GM21423 (cell line): ENCODE measurements around the gene TBC1D5.

Experiments
- ATAC-seq: cut with Tn5 transposase; IDR thresholded peaks from one replicate; pipeline ENCODE4 v1.9.1; 2021; ENCODE audit warnings: mild to moderate bottlenecking, moderate library complexity; ENCODE audit not compliant: unreplicated experiment

The TBC1D5 gene

DNA sequence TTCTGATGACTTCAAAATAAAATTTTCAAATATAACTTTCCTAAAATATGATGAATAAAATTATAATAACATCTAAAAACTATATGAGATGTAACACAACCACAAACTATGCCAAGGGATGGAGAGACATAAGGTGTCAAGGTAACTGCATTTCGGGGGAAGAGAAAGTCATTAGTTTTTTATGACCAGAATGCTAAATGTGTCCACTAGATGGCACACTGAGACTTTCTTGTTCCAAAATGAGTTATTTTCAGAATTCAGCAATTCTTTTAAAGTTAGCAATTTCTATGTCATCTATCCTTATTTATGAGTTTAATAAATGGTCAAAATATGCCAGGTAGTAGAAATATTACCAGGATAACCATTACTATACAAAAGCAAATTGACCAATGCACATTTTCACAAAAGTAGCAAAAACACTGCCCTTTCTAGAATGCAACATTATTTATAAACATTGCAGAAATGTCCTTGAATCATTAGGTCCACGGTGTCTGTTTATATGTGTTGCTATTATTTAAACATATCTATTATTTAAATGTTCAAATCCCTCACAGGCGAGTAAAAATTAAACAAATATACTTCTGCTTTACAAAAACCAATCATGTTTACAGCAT is 483.5 kb downstream of the TBC1D5 start:
- no peak for ATAC-seq

DNA sequence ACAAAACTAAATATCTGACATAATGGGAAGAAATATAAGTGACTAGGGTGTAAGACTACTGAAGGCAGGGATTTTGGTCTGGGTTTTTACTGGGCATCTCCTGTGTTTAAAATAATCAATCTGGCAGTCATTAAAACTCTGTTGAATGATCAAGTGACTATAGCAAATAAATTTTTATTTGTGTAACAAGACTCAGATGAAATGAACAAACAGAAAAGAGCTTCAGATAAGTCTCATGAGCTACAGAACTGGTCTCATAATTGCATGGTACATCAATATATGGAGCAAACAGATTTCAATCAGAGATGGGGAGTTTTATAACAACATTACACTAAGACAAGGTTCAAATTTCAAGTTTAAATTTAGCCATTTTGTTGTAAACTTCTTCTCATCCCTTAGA is 485.2 kb downstream of the TBC1D5 start:
- no peak for ATAC-seq

DNA sequence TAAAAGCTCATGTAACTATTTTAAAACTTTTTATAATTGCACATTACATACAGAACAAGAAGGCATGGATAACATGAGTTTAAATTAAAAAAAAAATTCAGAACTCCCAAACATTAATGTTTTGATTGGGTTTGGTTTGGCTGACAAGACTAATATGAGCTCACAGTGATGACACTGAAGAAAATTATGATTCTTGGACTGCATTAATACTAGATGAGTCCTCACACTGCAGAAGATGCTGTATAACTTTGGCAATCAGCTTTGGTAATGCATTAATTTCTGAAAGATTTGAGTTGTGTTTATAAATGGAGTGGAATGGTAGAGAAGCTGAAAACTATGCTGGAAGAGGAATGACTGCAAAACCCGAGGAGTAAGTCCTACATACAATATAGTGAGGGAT is 498.8 kb downstream of the TBC1D5 start:
- no peak for ATAC-seq

DNA sequence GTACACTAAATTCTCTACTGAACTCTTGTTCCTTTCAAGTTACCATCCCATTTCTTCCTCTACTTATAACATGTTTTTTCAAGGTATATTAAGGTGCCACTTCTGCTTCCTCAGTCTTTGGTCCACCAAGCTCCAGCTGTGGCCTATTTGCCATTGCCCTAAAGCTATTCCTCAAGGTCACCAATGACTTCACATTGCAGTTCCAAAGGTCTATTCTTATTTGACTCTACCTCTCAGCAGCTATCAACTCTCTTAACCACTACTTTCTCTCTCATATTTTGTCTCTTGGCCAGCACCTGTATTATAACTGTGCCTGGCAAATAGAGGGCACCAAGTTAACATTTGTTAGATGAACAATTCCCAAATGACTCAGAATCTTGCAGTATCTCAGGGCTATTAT is 503.0 kb downstream of the TBC1D5 start:
- no peak for ATAC-seq

DNA sequence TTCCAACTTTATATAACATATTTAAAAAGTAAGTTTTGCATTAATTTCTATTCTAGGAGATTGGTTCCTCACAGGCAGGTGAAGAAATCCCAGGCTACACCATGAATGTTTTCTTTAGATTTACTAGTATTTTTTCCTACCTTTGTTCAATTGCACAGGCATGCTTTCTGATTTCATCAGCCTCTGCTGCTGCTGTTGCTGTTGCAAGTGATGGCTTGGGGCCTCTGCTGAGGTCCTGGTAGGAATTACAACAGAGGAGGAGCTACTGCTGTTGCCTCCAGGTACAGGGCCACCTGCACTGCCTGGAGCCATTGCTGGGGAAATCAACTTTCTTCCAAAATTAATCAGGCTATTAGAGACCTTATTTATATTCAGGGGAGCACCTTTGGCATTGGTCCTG is 504.4 kb downstream of the TBC1D5 start:
- ATAC-seq: no peak

DNA sequence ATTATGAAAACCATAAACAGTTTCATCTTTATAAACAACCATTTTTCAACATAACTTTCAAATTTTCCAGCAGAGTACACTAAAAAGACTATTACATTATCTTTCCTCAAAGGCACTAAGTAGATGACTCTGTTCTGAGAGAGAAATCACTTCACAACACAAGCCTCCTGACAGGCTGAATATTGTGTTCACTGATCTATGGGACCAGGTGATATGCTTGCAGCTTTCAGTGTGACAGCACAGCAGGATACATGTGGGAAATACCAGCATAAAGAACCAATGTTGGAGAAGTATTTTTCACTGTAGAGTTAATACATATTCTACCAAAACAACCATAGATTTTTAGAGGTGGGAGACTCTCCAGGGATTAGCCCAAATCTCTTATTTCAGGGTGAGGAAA is 507.1 kb downstream of the TBC1D5 start:
- ATAC-seq: no peak

DNA sequence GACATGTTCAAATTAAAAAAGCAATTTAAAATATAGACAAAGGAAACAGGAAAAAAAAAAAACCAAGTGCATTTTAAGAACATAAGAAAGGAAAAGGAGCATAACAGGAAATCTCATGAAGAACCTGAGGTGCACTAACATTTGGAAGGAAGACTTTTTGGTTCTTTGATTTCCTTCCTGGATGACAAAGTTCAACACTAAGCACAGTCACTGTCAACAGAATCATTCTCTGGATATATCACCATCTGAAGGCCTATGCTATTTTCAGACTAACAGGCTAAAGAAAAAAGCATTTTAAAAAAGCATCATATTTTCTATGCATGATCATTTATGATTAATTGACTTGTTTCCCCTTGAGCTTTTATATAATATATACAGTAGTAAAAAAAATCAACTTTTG is 508.0 kb downstream of the TBC1D5 start:
- ATAC-seq: no peak

DNA sequence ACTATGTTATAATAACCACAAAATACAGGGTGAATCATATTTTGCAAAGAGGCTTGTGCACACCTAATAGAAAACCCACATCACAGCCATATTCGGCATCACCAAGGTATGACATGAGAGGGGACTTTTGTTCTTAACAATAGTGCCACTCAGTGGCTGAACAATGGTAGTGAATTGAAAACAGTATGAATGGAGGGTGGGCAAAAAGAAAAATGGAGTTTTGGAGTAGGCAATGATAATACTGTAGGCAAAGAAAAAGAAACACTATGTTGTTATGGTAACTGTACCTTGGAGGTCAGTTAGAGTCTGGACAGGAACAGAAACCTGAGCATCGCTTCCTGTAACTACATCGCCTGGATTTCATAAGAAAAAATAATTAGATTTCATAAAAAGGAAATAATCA is 509.0 kb downstream of the TBC1D5 start:
- peak; percentile 88 for ATAC-seq

DNA sequence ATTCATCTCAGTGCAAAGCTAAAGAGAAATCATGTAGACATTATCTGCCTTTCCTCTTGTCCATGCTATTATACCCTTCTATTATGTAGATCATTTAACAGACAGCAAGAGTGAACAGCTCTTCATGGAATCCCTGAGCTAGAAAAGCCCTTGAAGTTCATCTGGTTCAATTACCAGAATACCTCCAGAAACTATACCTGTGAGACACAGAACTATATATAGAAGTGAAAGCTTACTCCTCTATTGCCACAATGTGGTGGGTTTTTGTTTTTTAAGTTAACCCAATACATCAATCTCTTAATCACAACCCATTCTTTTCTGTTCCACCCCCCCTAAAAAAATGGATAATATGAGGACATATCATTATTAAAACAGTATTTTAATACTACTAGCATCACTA is 510.0 kb downstream of the TBC1D5 start:
- no peak for ATAC-seq

DNA sequence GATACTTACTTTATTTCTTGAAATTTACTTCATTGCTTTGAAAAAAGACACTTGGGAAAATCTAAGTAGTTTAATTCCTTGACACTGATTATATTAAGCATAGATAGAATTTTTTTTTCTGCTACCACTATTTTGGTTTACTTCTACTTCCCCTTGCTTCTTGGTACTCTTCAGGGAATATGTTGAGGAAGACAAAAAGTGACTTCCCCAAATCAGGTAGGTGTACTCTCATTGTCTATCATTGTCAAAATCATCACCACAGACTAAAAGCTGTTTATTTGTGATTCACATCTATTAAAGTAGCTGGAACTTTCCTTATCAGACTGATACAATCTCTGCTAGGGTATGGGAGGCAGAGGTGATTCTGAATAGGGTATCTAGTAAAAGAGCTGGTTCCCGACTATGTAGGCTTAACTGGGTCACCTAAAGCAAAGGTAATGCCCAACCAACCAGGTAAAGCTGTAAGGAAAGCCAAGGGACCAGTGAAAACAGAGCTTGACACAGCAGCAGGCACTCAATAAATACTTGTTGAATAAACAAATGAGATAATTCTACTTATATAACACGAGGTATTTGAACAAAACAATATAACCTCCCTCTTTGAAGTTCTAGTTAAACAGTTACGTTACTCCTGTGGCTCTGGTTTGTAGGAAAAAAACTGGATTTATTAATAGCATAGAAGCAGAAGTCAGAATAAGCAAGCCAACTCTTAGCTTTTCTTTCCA is 510.7 kb downstream of the TBC1D5 start:
- ATAC-seq: no peak

DNA sequence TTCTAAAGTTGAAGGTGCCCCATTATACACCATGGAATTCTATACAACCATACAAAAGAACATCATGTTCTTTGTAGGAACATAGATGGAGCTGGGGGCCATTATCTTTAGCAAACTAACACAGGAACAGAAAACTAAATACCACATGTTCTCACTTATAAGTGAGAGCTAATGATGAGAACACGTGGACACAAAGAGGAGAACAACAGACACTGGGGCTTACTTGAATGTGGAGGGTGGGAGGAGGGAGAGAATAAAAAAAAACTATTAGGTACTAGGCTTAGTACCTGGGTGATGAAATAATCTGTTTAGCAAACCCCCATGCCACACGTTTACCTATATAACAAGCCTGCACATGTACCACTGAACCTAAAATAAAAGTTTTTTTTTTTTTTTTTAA is 515.0 kb downstream of the TBC1D5 start:
- no peak for ATAC-seq

DNA sequence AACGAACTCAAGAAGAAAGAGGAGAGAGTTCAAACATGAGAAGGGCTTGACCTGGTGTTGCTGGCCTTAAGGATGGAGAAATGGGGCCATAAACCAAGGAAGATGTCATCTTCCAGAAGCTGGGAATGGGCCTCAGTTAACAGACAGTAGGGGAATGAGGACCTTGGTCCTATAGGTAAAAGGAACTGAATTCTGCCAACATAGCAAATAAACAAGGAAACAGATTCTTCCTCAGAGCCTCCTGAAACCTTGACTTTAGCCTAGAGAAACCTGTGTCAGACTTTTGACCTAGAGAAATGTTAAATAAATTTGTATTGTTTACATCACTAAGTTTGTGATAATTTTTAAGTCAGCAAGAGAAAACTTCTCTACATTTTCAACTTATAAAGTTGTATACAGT is 520.9 kb downstream of the TBC1D5 start:
- ATAC-seq: no peak

DNA sequence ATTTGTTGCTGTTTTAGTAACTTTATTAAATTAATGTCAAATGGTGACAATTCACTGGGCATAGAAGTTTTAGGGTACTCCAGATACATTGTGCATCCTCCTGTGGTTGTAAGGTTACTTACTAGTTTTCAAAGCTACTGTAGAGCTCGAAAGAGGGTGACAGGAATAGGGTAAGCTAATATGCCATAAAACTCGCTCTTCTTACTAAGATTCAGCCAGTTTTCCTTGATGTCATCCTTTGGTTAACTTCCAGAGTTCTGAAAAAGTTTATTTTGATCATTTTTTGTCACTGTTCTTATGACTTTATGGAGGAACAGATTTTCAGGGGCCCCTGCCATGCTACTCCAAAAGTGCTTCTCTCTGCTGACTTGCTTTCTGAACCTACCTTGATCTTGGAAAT is 522.8 kb downstream of the TBC1D5 start:
- ATAC-seq: no peak

DNA sequence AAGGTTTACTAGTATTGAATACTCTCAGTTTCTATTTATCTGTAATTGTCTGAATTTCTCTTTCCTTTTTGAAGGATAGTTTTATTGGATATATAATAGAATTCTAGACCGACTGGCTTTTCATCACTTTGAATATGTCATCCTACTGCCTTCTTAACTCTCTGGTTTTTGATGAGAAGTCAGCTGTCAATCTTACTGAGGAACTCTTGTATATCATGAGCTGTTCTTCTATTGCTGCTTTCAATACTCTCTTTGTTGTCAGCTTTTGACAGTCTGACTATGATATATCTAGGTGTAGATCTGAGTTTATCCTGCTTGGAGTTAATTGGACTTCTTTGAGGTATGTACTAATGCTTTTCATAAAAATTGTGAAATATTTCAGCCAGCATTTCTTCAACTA is 523.8 kb downstream of the TBC1D5 start:
- no peak for ATAC-seq

DNA sequence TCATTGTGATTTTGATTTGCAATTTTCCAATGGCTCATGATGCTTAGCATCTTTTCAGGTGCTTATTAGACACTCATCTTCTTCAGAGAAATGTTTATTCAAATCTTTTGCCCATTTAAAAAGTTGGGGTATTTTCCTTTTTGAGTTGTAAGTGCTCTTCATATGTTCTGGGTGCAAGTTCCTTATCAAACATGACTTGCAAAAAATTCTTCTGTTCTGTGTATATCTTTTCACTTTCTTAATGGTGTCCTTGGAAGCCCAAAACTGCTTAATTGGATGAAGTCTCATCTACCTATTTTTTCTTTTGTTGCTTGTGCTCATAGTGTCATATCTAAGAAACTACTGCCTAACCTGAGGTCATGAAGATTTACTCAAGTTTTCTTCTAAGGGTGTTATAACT is 524.8 kb downstream of the TBC1D5 start:
- no peak for ATAC-seq

DNA sequence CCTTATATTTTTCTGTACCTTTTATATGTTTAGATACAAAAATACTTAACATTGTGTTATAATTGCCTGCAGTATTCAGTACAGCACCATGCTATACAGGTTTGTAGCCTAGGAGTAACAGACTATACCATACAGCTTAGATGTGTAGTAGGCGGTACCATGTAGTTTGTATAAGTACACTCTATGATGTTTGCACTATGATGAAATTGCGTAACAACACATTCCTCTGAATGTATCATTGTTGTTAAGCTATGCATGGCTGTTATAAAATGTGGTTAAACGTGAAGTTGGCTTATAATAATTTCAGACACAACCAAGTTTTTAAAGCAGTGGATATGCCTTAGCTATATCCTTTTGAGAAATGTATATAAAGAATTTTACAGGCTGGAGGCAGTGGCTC is 529.3 kb downstream of the TBC1D5 start:
- no peak for ATAC-seq

DNA sequence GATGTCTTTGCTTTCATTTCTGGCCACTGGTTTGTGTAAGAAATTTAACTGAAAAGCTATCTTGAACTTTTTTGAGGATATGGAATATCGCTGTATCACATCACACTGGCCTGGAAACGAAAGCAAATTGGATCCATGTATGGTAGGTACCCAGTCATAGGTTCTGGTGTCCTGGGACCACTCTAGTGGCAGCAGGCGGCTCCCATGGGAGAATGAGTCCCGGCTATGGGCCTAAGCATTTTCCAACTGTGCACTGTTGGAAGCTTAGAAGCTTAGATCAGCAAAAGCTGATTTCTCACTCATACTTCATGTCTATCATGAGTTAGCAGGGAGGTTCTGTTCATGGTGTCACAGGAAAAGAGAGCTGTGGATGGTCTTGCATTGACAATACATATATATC is 534.5 kb downstream of the TBC1D5 start:
- ATAC-seq: no peak

DNA sequence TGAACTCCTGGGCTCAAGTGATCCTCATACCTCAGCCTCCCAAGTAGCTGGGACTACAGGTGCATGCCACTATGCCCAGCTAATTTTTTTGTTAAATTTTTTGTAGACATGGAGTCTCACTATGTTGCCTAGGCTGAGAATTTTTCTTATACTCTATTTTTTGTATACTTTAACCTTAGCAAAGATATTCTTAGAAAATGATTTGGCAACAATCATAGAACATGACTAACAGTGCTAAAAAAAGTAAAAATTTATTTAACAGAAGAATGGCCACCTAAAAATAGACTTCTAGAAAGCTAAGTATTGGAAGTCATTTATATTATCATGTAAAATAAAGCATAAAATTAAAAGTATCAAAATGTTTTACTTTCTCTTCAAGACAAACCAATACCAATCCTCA is 535.4 kb downstream of the TBC1D5 start:
- no peak for ATAC-seq

DNA sequence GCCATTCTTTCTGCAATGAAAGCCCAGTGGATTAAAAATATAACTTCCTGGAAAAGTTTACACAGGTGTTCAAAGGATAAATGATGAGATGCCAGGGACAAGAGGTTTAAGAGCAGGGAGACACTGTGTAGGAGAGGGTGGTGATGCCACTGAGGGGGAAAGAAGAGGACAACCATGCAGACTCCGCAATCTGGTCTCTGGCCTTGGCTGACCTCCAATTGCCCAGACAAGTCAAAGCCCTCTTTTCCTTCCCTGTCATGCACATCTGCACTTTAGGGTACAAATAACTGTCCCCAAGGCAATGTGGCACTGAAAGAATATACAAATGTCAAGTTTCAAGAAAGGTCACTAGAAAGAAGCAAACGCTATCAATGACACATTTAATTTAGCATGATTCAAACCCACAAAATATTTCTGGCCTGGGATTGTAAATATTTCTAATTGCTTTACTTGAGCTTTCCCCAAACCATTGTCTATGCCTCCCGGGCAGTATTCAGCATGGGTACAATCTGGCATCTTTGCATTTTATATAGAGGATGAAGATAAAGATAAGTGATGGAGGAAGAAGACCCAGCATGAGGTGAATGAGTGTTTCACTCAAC is 538.3 kb downstream of the TBC1D5 start:
- ATAC-seq: no peak

DNA sequence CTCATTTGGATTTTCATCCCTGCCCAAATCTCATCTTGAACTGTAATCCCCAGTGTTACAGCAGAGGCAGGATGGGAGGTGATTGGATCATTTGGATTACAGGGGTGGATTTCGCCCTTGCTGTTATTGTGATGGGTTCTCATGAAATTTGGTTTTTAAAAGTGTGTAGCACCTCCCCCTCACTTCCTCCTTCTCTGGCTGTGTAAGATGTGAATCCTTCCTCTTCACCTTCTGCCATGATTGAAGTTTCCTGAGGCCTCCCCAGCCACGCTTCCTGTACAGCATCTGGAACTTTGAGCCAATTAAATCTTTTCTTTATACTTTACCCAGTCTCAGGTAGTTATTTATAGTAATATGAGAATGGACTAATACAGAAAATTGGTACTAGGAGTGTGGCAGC is 540.9 kb downstream of the TBC1D5 start:
- ATAC-seq: no peak

DNA sequence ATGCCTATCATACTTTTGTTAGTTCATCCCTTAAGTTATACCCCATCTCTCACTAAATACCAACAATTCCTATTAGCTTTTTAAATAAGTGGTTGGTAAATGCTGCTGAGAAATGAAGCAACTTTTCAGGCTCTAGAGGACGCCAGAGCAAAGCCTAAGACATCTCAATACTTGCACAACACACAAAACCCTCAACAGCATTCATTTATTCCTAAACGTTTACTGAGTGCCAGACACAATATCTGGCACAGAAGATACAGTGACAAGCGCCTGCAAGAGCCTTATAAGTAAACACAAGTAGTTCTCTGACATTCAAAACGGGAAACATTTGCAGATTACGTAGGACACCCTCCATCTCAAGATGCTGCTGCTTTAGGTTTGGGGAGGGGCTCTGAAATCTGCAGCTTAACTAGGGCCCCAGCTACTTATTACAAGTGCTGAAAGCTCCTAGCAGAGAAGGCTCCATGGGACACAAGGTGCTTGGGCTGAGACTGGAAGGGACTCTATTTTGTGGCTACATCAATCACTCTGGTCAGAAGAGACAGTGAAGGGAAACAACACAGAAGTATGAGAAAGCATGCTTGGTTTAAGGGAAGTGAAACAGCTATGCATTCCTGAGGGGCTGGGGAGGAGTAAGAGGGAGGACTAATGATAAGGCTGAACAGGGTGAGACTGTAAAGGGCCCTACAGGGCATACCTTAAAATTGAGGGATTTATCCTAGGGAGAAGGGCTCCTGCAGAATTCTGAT is 546.4 kb downstream of the TBC1D5 start:
- peak; percentile 84 for ATAC-seq

DNA sequence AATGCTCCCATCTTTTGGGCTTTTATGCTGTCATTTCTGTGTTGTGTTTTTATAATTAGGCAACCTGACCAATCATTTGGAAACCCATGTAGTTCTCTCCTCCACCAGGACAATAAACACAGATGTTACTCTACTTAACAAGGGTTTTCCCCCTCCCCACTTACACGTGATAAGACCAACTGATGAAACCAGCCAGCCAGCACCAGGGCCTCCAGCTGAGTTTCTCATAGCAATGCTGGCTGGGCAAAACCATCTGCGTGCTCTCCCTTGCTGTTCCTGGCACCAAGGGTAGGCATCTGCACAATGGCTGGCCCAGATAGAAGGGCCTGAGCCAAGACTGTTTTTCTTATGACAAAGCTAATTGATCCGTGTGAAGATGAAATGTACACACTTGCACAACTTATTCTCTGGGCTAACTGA is 547.2 kb downstream of the TBC1D5 start:
- peak; percentile 85 for ATAC-seq
